Measurements from ENCODE around the gene SNX21. TPM values are rescaled to one million over a fixed set of nuclear protein-coding genes. Genes with fewer than 3 reads are reported as not detected.

Gene SNX21
- total and polyA plus RNA-seq, 2 donors (not counting 1 experiment from before 2014, with no cell fraction given): 2.2 to 2.4 TPM

DNA sequence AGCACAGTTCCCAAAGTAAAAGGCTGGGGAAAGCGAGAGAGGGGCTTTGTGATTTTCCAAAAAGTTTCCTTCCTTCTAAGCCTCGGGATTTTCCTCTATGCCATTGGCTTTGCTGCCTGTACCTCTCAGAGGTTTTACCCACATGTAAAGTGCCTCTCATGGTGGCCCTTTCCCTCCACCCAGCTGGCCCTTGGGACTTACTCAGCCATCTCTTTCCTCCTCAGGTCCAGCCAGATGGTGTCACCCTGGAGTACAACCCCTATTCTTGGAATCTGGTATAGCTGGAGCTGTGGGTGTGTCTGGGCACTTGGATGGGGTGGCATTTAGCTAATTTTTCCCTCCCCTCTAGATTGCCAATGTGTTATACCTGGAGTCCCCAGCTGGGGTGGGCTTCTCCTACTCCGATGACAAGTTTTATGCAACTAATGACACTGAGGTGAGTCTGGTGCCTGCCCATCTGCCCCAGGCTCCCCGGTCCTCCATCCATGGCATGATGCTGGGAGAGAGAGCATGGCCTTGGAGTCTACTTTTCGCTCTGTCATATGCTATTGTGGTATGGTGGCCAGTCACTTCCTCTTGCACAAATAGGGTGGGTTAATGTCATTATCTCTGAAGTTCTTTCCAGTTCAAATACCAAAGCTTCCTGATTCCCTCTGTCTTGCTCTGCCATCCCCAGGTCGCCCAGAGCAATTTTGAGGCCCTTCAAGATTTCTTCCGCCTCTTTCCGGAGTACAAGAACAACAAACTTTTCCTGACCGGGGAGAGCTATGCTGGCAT, 58.6 kb downstream of the SNX21 start:
- peaks cover 7% of the 10 kb centered on the region for H3K79me2 ChIP-seq (ENCODE audit: control insufficient read depth, insufficient read depth, low read length)
- no peaks in the 10 kb centered on the region for H3K9me3 ChIP-seq (ENCODE audit: control extremely low read depth in 1 of 3, control insufficient read depth in 2 of 3, insufficient read depth in 1 of 3, low read length in 2 of 3)
- Mint-ChIP-seq H3K4me3 (peak overlapping the region; percentile 97), H3K9me3 (ENCODE audit: insufficient read depth) (no peaks in the 10 kb centered on the region), H3K27me3 (no peaks in the 10 kb centered on the region), H3K27ac (peak overlapping the region; percentile 96), H3K4me1 (peaks cover 31% of the 10 kb centered on the region)
- H3K27me3 ChIP-seq (replicated peaks in 1 of 4; ENCODE audit: control extremely low read depth in 1 of 4, control insufficient read depth in 3 of 4, insufficient read depth in 4 of 4, low read length in 3 of 4): no peaks in the 10 kb centered on the region
- peak overlapping the region; percentile 93 for H2AFZ ChIP-seq (ENCODE audit: insufficient read depth, low read depth, low read length, poor library complexity, severe bottlenecking)
- ATAC-seq (ENCODE audit: low read depth) (no peak), DNase-seq (no peak)
- peak overlapping the region; percentile 85 for H3K9ac ChIP-seq (ENCODE audit: low read length)
- TF ChIP-seq CTCF (IDR thresholded peaks at IDR 0.05) (no peak), EZH2 (IDR thresholded peaks at IDR 0.05; ENCODE audit: borderline replicate concordance, insufficient read depth, low read depth, low read length, poor library complexity, severe bottlenecking) (no peak)
- intact Hi-C loops (cut with micrococcal nuclease): no loop called here
- no peaks in the 10 kb centered on the region for H4K20me1 ChIP-seq (ENCODE audit: control insufficient read depth, insufficient read depth, low read length, poor library complexity, severe bottlenecking)
- POLR2A ChIA-PET: interaction anchor here (0.6 to 5.3 kb wide), 4 partner anchors 11 to 54 kb away, joined by 3 to 41 read pairs (median 12); partner anchors contain the start of genes ACOT8, PCIF1 and ZSWIM1
- H3K36me3 ChIP-seq (replicated peaks in 1 of 2; ENCODE audit: control extremely low read depth in 1 of 2, control insufficient read depth in 1 of 2, extremely low read depth in 1 of 2, insufficient read depth in 2 of 2, low read length in 1 of 2): peaks cover 0 to 20% of the 10 kb centered on the region in 2 experiments
- peak overlapping the region in 4 of 5 experiments; percentile 72 to 95 (median 80) for H3K4me3 ChIP-seq (ENCODE audit: control extremely low read depth in 1 of 5, extremely low read depth in 1 of 5, insufficient read depth in 1 of 5, low read depth in 2 of 5, low read length in 4 of 5)
- H3K27ac ChIP-seq (ENCODE audit: low read length in 2 of 2): no peak overlapping the region
- peak overlapping the region; percentile 99 for H3K4me2 ChIP-seq (replicated peaks; ENCODE audit: low read depth, low read length, poor library complexity, severe bottlenecking)
- 80% methylated on average over 6 of the region's 9 CpGs for WGBS (ENCODE audit: insufficient coverage)
- CTCF ChIA-PET: interaction anchor here (1.4 to 3.2 kb wide), 2 partner anchors 41 to 77 kb away, joined by 5 to 9 read pairs; no protein-coding TSS in a partner anchor
- H3K4me1 ChIP-seq (ENCODE audit: control insufficient read depth in 2 of 2, insufficient read depth in 2 of 2, low read length in 2 of 2): peaks cover 24 to 29% of the 10 kb centered on the region in 2 donors

Other genes starting within 250 kb of the SNX21 start
- not detected in 2 replicates for gene WFDC10A, start 204.1 kb upstream of the SNX21 start, total RNA-seq
- gene WFDC10A, start 204.1 kb upstream of the SNX21 start, polyA plus RNA-seq: not detected in 2 replicates
- gene WFDC9, start 202.5 kb upstream of the SNX21 start, total RNA-seq: not detected in 2 replicates
- gene WFDC9, start 202.5 kb upstream of the SNX21 start, polyA plus RNA-seq: not detected in 2 replicates
- gene WFDC11, start 163.6 kb upstream of the SNX21 start, total RNA-seq: not detected in 2 replicates
- gene WFDC11, start 163.6 kb upstream of the SNX21 start, polyA plus RNA-seq: not detected in 2 replicates
- not detected in 2 replicates for gene WFDC13, start 131.8 kb upstream of the SNX21 start, total RNA-seq
- not detected in 2 replicates for gene WFDC13, start 131.8 kb upstream of the SNX21 start, polyA plus RNA-seq
- not detected in 2 replicates for gene WFDC10B, start 128.8 kb upstream of the SNX21 start, total RNA-seq
- gene WFDC10B, start 128.8 kb upstream of the SNX21 start, polyA plus RNA-seq: 0.30 TPM in 1 of 2 replicates, not detected in the other
- gene SPINT4, start 111.5 kb upstream of the SNX21 start, total RNA-seq: not detected in 2 replicates
- not detected in 2 replicates for gene SPINT4, start 111.5 kb upstream of the SNX21 start, polyA plus RNA-seq
- gene WFDC3, start 41.9 kb upstream of the SNX21 start, total RNA-seq: not detected in 2 replicates
- 0.26 TPM in 1 of 2 replicates, not detected in the other for gene WFDC3, start 41.9 kb upstream of the SNX21 start, polyA plus RNA-seq
- 20.1 and 27.3 TPM in 2 replicates for gene DNTTIP1, start 41.8 kb upstream of the SNX21 start, total RNA-seq
- 20.9 and 25.3 TPM in 2 replicates for gene DNTTIP1, start 41.8 kb upstream of the SNX21 start, polyA plus RNA-seq
- gene UBE2C, start 21.2 kb upstream of the SNX21 start, total RNA-seq: 0.54 TPM in 1 of 2 replicates, not detected in the other
- gene UBE2C, start 21.2 kb upstream of the SNX21 start, polyA plus RNA-seq: 0.95 and 2.4 TPM in 2 replicates
- gene TNNC2, start 6.5 kb upstream of the SNX21 start, total RNA-seq: 0.46 TPM in 1 of 2 replicates, not detected in the other
- 0.33 and 2.4 TPM in 2 replicates for gene TNNC2, start 6.5 kb upstream of the SNX21 start, polyA plus RNA-seq
- 27.1 and 32.4 TPM in 2 replicates for gene ACOT8, start 23.6 kb downstream of the SNX21 start, total RNA-seq
- 43.1 and 64.7 TPM in 2 replicates for gene ACOT8, start 23.6 kb downstream of the SNX21 start, polyA plus RNA-seq
- 7.1 and 7.8 TPM in 2 replicates for gene ZSWIM3, start 23.8 kb downstream of the SNX21 start, total RNA-seq
- gene ZSWIM3, start 23.8 kb downstream of the SNX21 start, polyA plus RNA-seq: 3.0 and 4.0 TPM in 2 replicates
- gene ZSWIM1, start 47.4 kb downstream of the SNX21 start, total RNA-seq: 15.7 and 18.5 TPM in 2 replicates
- gene ZSWIM1, start 47.4 kb downstream of the SNX21 start, polyA plus RNA-seq: 2.8 and 5.4 TPM in 2 replicates
- gene SPATA25, start 53.8 kb downstream of the SNX21 start, total RNA-seq: 2.4 and 2.9 TPM in 2 replicates
- 2.5 and 2.9 TPM in 2 replicates for gene SPATA25, start 53.8 kb downstream of the SNX21 start, polyA plus RNA-seq
- gene NEURL2, start 57.4 kb downstream of the SNX21 start, total RNA-seq: 4.1 and 5.4 TPM in 2 replicates
- gene NEURL2, start 57.4 kb downstream of the SNX21 start, polyA plus RNA-seq: 1.6 and 3.3 TPM in 2 replicates
- 100 and 113 TPM in 2 replicates for gene CTSA, start 57.5 kb downstream of the SNX21 start, total RNA-seq
- 83.4 and 107 TPM in 2 replicates for gene CTSA, start 57.5 kb downstream of the SNX21 start, polyA plus RNA-seq
- gene PLTP, start 78.4 kb downstream of the SNX21 start, total RNA-seq: 1.4 and 1.7 TPM in 2 replicates
- 2.0 and 4.0 TPM in 2 replicates for gene PLTP, start 78.4 kb downstream of the SNX21 start, polyA plus RNA-seq
- gene PCIF1, start 100.9 kb downstream of the SNX21 start, total RNA-seq: 78.9 and 79.2 TPM in 2 replicates
- gene PCIF1, start 100.9 kb downstream of the SNX21 start, polyA plus RNA-seq: 70.0 and 74.2 TPM in 2 replicates
- gene ZNF335, start 138.4 kb downstream of the SNX21 start, total RNA-seq: 62.7 and 64.8 TPM in 2 replicates
- gene ZNF335, start 138.4 kb downstream of the SNX21 start, polyA plus RNA-seq: 49.8 and 62.3 TPM in 2 replicates
- gene MMP9, start 175.1 kb downstream of the SNX21 start, total RNA-seq: 4.0 and 4.4 TPM in 2 replicates
- 0.19 and 0.75 TPM in 2 replicates for gene MMP9, start 175.1 kb downstream of the SNX21 start, polyA plus RNA-seq
- gene SLC12A5, start 195.4 kb downstream of the SNX21 start, total RNA-seq: 0.32 TPM in 1 of 2 replicates, not detected in the other
- not detected in 2 replicates for gene SLC12A5, start 195.4 kb downstream of the SNX21 start, polyA plus RNA-seq